CD8-positive, alpha-beta memory T cell (primary cell): ENCODE data around the gene S100A1. TPM values are rescaled to one million over a fixed set of nuclear protein-coding genes. Genes with fewer than 3 reads are reported as not detected.

Source experiments
- CTCF ChIA-PET: fragments of 350-600 bp; sonication (Branson Sonifier 250); formaldehyde crosslinking; loops from one replicate; lab custom pipeline; 2021; ENCODE audit warnings: antibody characterized with exemption; lab: Charles Lee
- POLR2A ChIA-PET: fragments of 350-600 bp; sonication (Branson Sonifier 250); formaldehyde crosslinking; loops from one replicate; lab custom pipeline; 2021; ENCODE audit warnings: antibody characterized with exemption; lab: Charles Lee
- DNase-seq, 5 donors: peaks; one replicate each; pipeline versions ENCODE4 v3.0.0 to v3.0.0-alpha.2; 2020 to 2022; ENCODE audit warnings: mixed read lengths in 1 of 5
- H3K27ac ChIP-seq: one replicate; pipeline ENCODE4 v1.7.0; 2013; ENCODE audit warnings: low read depth, mild to moderate bottlenecking, low read length, moderate library complexity
- H3K27me3 ChIP-seq: 2 replicates; pipeline ENCODE4 v1.7.0; 2013; ENCODE audit warnings: low read length, mild to moderate bottlenecking; ENCODE audit not compliant: insufficient read depth, poor library complexity, severe bottlenecking
- H3K36me3 ChIP-seq: 2 replicates; pipeline ENCODE4 v1.7.0; 2013; ENCODE audit warnings: mild to moderate bottlenecking, low read length, moderate library complexity; ENCODE audit not compliant: insufficient read depth
- H3K4me1 ChIP-seq: 2 replicates; pipeline ENCODE4 v1.7.0; 2013; ENCODE audit warnings: mild to moderate bottlenecking, low read length, moderate library complexity; ENCODE audit not compliant: insufficient read depth
- H3K4me3 ChIP-seq: 2 replicates; pipeline ENCODE4 v1.7.0; 2013; ENCODE audit warnings: mild to moderate bottlenecking, low read length
- H3K9me3 ChIP-seq: 2 replicates; pipeline ENCODE4 v1.7.0; 2013; ENCODE audit warnings: mild to moderate bottlenecking, low read length
- H3K27ac Mint-ChIP-seq, 8 donors: one replicate each; pipeline ENCODE4 v1.8.0; 2020 to 2021; ENCODE audit warnings: mixed read lengths in 8 of 8, mild to moderate bottlenecking in 6 of 8, inconsistent platforms in 3 of 8, moderate library complexity in 3 of 8
- H3K27me3 Mint-ChIP-seq, 2 donors: one replicate each; pipeline ENCODE4 v1.8.0; 2020 to 2021; ENCODE audit warnings: mixed read lengths in 2 of 2, mild to moderate bottlenecking in 1 of 2, moderate library complexity in 1 of 2
- H3K36me3 Mint-ChIP-seq, 3 donors: one replicate each; pipeline ENCODE4 v1.8.0; 2020 to 2021; ENCODE audit warnings: mixed read lengths in 3 of 3, inconsistent platforms in 1 of 3, mild to moderate bottlenecking in 1 of 3
- H3K4me1 Mint-ChIP-seq, 3 donors: one replicate each; pipeline ENCODE4 v1.8.0; 2020 to 2021; ENCODE audit warnings: mixed read lengths in 3 of 3, inconsistent platforms in 1 of 3, mild to moderate bottlenecking in 1 of 3
- H3K4me3 Mint-ChIP-seq, 7 donors: one replicate each; pipeline ENCODE4 v1.8.0; 2020 to 2021; ENCODE audit warnings: mixed read lengths in 7 of 7, mild to moderate bottlenecking in 6 of 7, moderate library complexity in 4 of 7, inconsistent platforms in 2 of 7
- H3K9me3 Mint-ChIP-seq, 5 donors: one replicate each; pipeline ENCODE4 v1.8.0; 2020 to 2022; ENCODE audit warnings: mixed read lengths in 5 of 5, mild to moderate bottlenecking in 3 of 5, moderate library complexity in 2 of 5, inconsistent platforms in 1 of 5
- polyA plus RNA-seq: library from polyadenylated mRNA; unstranded; fragments of 300-500 nt; fragmentation: Illumina TruSeq; gene quantifications from one replicate; pipeline ENCODE4 v1.2.3, GENCODE V29; 2021
- total RNA-seq, 2 experiments: library from RNA; stranded (reverse); gene quantifications; one replicate each; pipeline ENCODE4 v1.2.3, GENCODE V29; 2021

The S100A1 gene
- total and polyA plus RNA-seq, 3 experiments from 2014 or later: 0.07 TPM; not detected in 2

- ChIA-PET CTCF (no interaction called here), POLR2A (no interaction called here)
- H3K36me3 Mint-ChIP-seq: no peaks in the 10 kb centered on the region
- peaks cover 0 to 4% (median 0%) of the 10 kb centered on the region in 3 donors for H3K4me1 Mint-ChIP-seq
- Histone ChIP-seq H3K4me3 (no peak overlapping the region), H3K4me1 (no peaks in the 10 kb centered on the region), H3K27ac (no peak overlapping the region), H3K36me3 (no peaks in the 10 kb centered on the region), H3K27me3 (no peaks in the 10 kb centered on the region), H3K9me3 (no peaks in the 10 kb centered on the region)
- DNase-seq: no peak
- peaks cover 0 to 6% of the 10 kb centered on the region in 2 donors for H3K27me3 Mint-ChIP-seq
- no peaks in the 10 kb centered on the region for H3K9me3 Mint-ChIP-seq
- no peak overlapping the region for H3K27ac Mint-ChIP-seq
- no peak overlapping the region for H3K4me3 Mint-ChIP-seq
Observed at GRCh38 chr1:153616917-153617311, 11.3 kb upstream of the S100A1 start.

GRCh38 chr1:153617663-153618062 is 10.6 kb upstream of the S100A1 start:
- no peaks in the 10 kb centered on the region for H3K36me3 Mint-ChIP-seq
- Histone ChIP-seq H3K27me3 (no peaks in the 10 kb centered on the region), H3K27ac (no peak overlapping the region), H3K4me3 (no peak overlapping the region), H3K9me3 (no peaks in the 10 kb centered on the region), H3K36me3 (no peaks in the 10 kb centered on the region), H3K4me1 (no peaks in the 10 kb centered on the region)
- no peaks in the 10 kb centered on the region for H3K9me3 Mint-ChIP-seq
- peaks cover 0 to 4% (median 0%) of the 10 kb centered on the region in 3 donors for H3K4me1 Mint-ChIP-seq
- no peak overlapping the region for H3K27ac Mint-ChIP-seq
- ChIA-PET CTCF (no interaction called here), POLR2A (no interaction called here)
- DNase-seq: peak in 2 of 5 donors; percentile 57 to 61
- H3K27me3 Mint-ChIP-seq: peaks cover 0 to 6% of the 10 kb centered on the region in 2 donors
- H3K4me3 Mint-ChIP-seq: no peak overlapping the region

GRCh38 chr1:153619171-153619570 is 9.1 kb upstream of the S100A1 start:
- Mint-ChIP-seq H3K27me3 (peaks cover 0 to 8% of the 10 kb centered on the region in 2 donors), H3K9me3 (no peaks in the 10 kb centered on the region), H3K4me1 (peaks cover 0 to 4% (median 0%) of the 10 kb centered on the region in 3 donors), H3K27ac (no peak overlapping the region), H3K36me3 (no peaks in the 10 kb centered on the region), H3K4me3 (no peak overlapping the region)
- Histone ChIP-seq H3K4me1 (no peaks in the 10 kb centered on the region), H3K27me3 (no peaks in the 10 kb centered on the region), H3K36me3 (no peaks in the 10 kb centered on the region), H3K9me3 (no peaks in the 10 kb centered on the region), H3K4me3 (no peak overlapping the region), H3K27ac (no peak overlapping the region)
- ChIA-PET CTCF (interaction anchor here (0.9 kb wide), 1 partner anchor 15 kb away, joined by 3 read pairs; the partner anchor contains the start of gene CHTOP), POLR2A (no interaction called here)
- no peak for DNase-seq

- CTCF ChIA-PET: interaction anchor here (1.3 kb wide), 1 partner anchor 9 kb away, joined by 3 read pairs; no protein-coding TSS in a partner anchor
- no peak for DNase-seq
- Histone ChIP-seq H3K36me3 (no peaks in the 10 kb centered on the region), H3K9me3 (no peaks in the 10 kb centered on the region), H3K27ac (no peak overlapping the region), H3K4me1 (no peaks in the 10 kb centered on the region), H3K4me3 (no peak overlapping the region), H3K27me3 (no peaks in the 10 kb centered on the region)
- Mint-ChIP-seq H3K4me3 (no peak overlapping the region), H3K9me3 (no peaks in the 10 kb centered on the region), H3K36me3 (no peaks in the 10 kb centered on the region), H3K27ac (no peak overlapping the region), H3K4me1 (no peaks in the 10 kb centered on the region), H3K27me3 (peaks cover 0 to 10% of the 10 kb centered on the region in 2 donors)
- POLR2A ChIA-PET: no interaction called here
Observed at GRCh38 chr1:153623101-153623500, 5.1 kb upstream of the S100A1 start.

GRCh38 chr1:153624965-153625611 is 3.1 kb upstream of the S100A1 start:
- Histone ChIP-seq H3K27me3 (no peaks in the 10 kb centered on the region), H3K27ac (no peak overlapping the region), H3K4me3 (no peak overlapping the region), H3K36me3 (no peaks in the 10 kb centered on the region), H3K4me1 (no peaks in the 10 kb centered on the region), H3K9me3 (no peaks in the 10 kb centered on the region)
- H3K36me3 Mint-ChIP-seq: no peaks in the 10 kb centered on the region
- H3K9me3 Mint-ChIP-seq: no peaks in the 10 kb centered on the region
- no peak for DNase-seq
- peaks cover 0 to 10% of the 10 kb centered on the region in 2 donors for H3K27me3 Mint-ChIP-seq
- H3K4me3 Mint-ChIP-seq: no peak overlapping the region
- ChIA-PET CTCF (interaction anchor here (1.3 kb wide), 1 partner anchor 53 kb away, joined by 3 read pairs; the partner anchor contains the start of gene NPR1), POLR2A (no interaction called here)
- no peaks in the 10 kb centered on the region for H3K4me1 Mint-ChIP-seq
- H3K27ac Mint-ChIP-seq: peak overlapping the region in 1 of 8 donors; percentile 42

GRCh38 chr1:153626477-153626903 is 1.7 kb upstream of the S100A1 start:
- Histone ChIP-seq H3K4me3 (no peak overlapping the region), H3K27ac (peak overlapping the region; percentile 68), H3K9me3 (no peaks in the 10 kb centered on the region), H3K36me3 (no peaks in the 10 kb centered on the region), H3K27me3 (no peaks in the 10 kb centered on the region), H3K4me1 (no peaks in the 10 kb centered on the region)
- Mint-ChIP-seq H3K27ac (peak overlapping the region in 1 of 8 donors; percentile 36), H3K36me3 (no peaks in the 10 kb centered on the region), H3K4me3 (no peak overlapping the region), H3K4me1 (no peaks in the 10 kb centered on the region), H3K9me3 (no peaks in the 10 kb centered on the region), H3K27me3 (peaks cover 0 to 10% of the 10 kb centered on the region in 2 donors)
- CTCF ChIA-PET: no interaction called here
- POLR2A ChIA-PET: no interaction called here
- DNase-seq: no peak

GRCh38 chr1:153626904-153627714 is 1.1 kb upstream of the S100A1 start, which contains the start of gene S100A13:
Gene S100A13 (minus strand): TSS chr1:153627505. CDS start chr1:153626472, 1,033 bp downstream.
- DNase-seq: no peak

More at GRCh38 chr1:153626904-153627714, 1.1 kb upstream of the S100A1 start, which contains the start of gene S100A13:
- H3K27ac Mint-ChIP-seq: peak within 1 kb of the TSS in 1 of 8 donors; percentile 36
- no peaks in the 10 kb centered on the region for H3K9me3 ChIP-seq
- H3K36me3 ChIP-seq: no peaks in the 10 kb centered on the region
- peaks cover 0 to 10% of the 10 kb centered on the region in 2 donors for H3K27me3 Mint-ChIP-seq
- H3K36me3 Mint-ChIP-seq: no peaks in the 10 kb centered on the region
- no peaks in the 10 kb centered on the region for H3K4me1 Mint-ChIP-seq
- H3K4me3 Mint-ChIP-seq: no peak within 1 kb of the TSS
- CTCF ChIA-PET: no interaction called here
- H3K4me3 ChIP-seq: no peak within 1 kb of the TSS
- H3K4me1 ChIP-seq: no peaks in the 10 kb centered on the region
- H3K27ac ChIP-seq: peak within 1 kb of the TSS; percentile 68
- POLR2A ChIA-PET: no interaction called here
- no peaks in the 10 kb centered on the region for H3K27me3 ChIP-seq
- H3K9me3 Mint-ChIP-seq: no peaks in the 10 kb centered on the region
